AG04449 (cell line): ENCODE measurements around the gene AGO1.
"Not testable (repeated sequence)": the region's sequence is repeated elsewhere in the genome, so short reads cannot be mapped to it uniquely, and the experiment has no call there.

Experiments
- CTCF ChIA-PET: fragments of 350-600 bp; formaldehyde crosslinking; extraction: SDS; loops from one replicate; lab custom pipeline; 2021; ENCODE audit warnings: antibody characterized with exemption; lab: Yijun Ruan, JAX
- POLR2A ChIA-PET: fragments of 400-600, 350-600 bp; formaldehyde crosslinking; extraction: SDS; loops from one replicate; lab custom pipeline; 2020; ENCODE audit warnings: antibody characterized with exemption, inconsistent platforms; lab: Yijun Ruan, JAX
- DNase-seq: peaks from one replicate; pipeline ENCODE4 v3.0.0-alpha.2; 2010; ENCODE audit warnings: low read depth, low spot score
- H3K4me3 ChIP-seq: 2 replicates; pipeline ENCODE4 v1.5.1; 2011; ENCODE audit warnings: low read depth, mild to moderate bottlenecking, control low read depth, low read length
- TF ChIP-seq, protein P1 (sequence below): IDR thresholded peaks from one replicate; pipeline ENCODE4 v1.5.1; 2011; ENCODE audit warnings: mild to moderate bottlenecking, moderate library complexity, low read length, control low read depth, inconsistent platforms; ENCODE audit not compliant: insufficient read depth; ENCODE audit errors: missing control alignments

AGO1 gene

DNA sequence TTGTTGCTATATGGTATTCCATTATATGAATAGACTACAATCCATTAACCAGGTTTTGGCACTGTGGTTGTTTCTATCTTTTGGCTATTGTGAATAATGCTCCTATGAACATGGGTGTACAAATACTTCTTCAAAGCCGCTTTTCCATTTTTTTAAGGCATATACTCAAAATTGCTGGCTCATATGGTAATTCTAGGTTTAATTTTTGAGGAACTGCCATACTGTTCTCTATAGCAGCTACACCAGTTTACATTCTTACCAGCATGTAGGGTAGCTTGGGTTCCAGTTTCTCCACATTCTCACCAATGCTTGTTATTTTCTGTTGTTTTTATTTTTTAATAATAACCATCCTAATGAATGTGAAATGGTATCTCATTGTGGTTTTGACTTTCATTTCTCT, 19.9 kb upstream of the AGO1 start:
- CTCF ChIA-PET, result interaction anchor here (8.5 kb wide), 1 partner anchor 18 kb away, joined by 69 read pairs; the partner anchor contains the start of gene AGO1
- TF ChIP-seq, protein P1, sequence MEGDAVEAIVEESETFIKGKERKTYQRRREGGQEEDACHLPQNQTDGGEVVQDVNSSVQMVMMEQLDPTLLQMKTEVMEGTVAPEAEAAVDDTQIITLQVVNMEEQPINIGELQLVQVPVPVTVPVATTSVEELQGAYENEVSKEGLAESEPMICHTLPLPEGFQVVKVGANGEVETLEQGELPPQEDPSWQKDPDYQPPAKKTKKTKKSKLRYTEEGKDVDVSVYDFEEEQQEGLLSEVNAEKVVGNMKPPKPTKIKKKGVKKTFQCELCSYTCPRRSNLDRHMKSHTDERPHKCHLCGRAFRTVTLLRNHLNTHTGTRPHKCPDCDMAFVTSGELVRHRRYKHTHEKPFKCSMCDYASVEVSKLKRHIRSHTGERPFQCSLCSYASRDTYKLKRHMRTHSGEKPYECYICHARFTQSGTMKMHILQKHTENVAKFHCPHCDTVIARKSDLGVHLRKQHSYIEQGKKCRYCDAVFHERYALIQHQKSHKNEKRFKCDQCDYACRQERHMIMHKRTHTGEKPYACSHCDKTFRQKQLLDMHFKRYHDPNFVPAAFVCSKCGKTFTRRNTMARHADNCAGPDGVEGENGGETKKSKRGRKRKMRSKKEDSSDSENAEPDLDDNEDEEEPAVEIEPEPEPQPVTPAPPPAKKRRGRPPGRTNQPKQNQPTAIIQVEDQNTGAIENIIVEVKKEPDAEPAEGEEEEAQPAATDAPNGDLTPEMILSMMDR, result no peak
- no peak for DNase-seq
- POLR2A ChIA-PET, result no interaction called here
- H3K4me3 ChIP-seq, result no peak overlapping the region

DNA sequence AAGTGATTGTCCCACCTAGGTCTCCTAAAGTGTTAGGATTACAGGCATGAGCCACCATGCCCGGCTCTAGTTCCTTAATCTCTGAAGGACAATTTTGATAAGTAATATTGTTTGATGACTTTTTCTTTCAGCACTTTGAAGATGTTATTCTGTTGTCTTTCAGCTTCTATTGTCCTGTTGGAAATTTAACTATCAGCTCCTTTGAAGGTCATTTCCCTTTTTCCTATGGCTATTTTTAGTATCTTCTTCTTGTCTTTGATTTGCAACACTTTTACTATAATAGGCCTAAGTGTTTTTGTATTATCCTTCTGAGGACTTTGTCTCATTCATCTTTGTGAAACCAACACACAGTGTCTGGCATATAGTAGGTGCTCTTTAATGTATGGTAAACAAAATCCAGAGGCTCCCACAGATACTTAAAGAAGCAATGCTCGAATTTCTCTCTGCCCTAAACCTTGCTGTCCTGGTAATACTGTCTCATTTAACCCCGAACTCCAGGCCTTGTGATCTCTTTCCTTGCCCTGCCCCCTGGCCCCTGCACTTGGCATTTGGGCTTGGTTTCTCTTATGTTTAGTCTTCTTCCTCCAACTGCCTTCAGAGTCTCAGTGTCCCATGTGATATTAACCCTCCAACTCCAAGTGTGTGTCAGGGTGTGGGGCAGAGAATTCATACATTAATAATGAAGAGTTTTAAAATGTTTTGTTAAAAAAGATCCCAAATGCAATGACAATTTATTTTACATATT, 19.0 kb upstream of the AGO1 start:
- CTCF ChIA-PET, result interaction anchor here (8.5 kb wide), 1 partner anchor 17 kb away, joined by 69 read pairs; the partner anchor contains the start of gene AGO1

DNA sequence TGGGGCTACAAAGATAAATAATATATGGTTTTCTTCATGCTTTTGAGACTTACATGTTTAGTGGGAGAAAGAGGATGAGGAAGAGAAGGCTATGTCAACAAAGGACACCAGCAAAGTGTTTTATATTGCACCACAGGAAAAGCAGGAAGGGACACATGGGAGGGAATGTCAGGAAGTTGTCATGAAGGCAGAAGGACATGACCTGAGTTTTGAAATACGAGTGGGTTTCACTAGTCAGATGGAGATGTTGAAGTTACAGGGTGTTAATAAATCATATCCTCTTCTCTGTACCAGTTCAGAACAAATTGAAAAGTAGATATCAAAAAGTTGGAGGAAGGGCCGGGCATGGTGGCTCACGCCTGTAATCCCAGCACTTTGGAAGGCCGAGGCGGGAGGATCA, 18.2 kb upstream of the AGO1 start:
- no peak overlapping the region for H3K4me3 ChIP-seq
- DNase-seq, result no peak
- ChIA-PET POLR2A (no interaction called here), CTCF (no interaction called here)
- TF ChIP-seq, protein P1, result no peak

More for the DNA sequence above, 19.0 kb upstream of the AGO1 start:
- TF ChIP-seq, protein P1, result no peak
- POLR2A ChIA-PET, result no interaction called here
- no peak for DNase-seq
- no peak overlapping the region for H3K4me3 ChIP-seq

DNA sequence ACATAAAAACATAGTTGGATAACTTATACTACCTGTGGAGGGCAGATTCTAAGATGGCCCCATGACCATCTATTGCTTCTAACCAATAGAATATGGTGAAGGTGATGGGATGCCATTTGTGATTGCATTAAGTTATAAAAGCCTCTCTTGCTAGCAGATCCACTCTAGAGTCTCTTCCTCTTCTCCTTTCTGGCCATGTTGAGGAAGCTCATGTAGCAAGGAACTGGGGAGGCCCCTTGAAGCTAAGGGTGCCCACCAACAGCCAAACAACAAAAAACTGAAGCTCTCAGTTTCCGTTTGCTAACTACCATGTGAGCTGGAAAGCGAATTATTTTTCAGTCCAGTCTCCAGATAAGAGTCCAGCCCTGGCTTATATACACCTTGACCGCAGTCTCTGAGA, 16.0 kb upstream of the AGO1 start:
- ChIA-PET CTCF (interaction anchor here (0.8 to 2.1 kb wide), 2 partner anchors 10 to 15 kb away, joined by 3 to 13 read pairs; partner anchors contain the start of gene AGO1), POLR2A (no interaction called here)
- no peak for DNase-seq

DNA sequence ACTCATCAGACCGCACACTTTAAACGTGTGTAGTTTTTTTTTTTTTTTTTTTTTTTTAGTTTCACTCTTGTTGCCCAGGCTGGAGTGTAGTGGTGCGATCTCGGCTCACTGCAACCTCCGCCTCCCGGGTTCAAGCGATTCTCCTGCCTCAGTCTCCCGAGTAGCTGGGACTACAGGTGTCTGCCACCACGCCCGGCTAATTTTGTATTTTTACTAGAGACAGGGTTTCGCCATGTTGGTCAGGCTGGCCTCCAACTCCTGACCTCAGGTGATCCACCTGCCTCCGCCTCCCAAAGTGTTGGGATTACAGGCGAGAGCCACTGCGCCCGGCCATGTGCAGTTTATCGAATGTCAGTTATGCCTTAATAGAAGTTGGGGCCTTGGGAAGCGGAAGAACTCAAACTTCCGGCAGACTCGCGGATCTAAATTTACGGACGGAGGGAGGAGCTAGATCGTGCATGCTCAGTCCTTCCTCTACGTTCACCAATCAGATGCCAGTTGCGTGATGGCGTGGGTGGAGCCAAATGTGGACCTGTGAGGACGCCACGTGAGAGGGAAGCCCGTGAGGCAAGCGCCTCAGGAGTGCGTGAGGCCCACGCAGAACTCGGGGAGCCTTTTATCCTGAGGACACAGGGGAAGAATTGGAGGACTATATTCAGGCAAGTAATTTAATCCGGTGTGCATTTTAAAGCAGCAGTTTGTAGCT, 13.6 kb upstream of the AGO1 start:
- DNase-seq, POLR2A ChIA-PET, H3K4me3 ChIP-seq: not testable (repeated sequence)
- CTCF ChIA-PET, result interaction anchor here (1.2 to 4.8 kb wide), 2 partner anchors 12 to 13 kb away, joined by 3 to 30 read pairs; partner anchors contain the start of gene AGO1

More for the DNA sequence above, 16.0 kb upstream of the AGO1 start:
- TF ChIP-seq, protein P1, result no peak
- H3K4me3 ChIP-seq, result no peak overlapping the region

DNA sequence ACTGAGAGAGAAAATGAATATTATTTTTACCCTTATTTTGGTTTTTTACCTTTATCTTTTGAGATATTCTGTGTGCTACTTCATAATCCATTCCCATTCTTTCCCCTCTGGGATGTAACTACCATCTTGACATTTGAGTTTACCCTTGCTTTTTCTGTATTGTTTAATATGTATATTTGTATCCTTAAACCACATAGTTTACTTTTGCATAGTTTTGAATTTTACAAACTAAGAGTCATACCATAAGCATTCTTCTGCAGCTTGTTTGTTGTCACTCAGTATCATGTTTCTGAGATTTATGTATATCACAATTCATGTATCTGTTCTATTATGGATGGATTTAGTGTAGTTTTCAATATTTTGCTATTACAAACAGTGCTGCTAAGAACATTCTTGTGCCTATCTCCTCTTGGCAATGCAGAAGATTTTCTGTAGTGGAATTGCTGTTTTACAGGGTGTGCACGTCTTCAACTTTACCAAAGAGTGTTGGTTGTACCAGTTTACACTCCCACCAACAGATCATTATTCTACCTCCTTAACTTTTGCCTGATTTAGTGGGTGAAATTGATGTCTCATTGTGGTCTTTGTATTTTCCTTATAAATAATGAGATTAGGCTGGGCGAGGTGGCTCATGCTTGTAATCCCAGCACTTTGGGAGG, 12.2 kb upstream of the AGO1 start:
- POLR2A ChIA-PET, result no interaction called here
- CTCF ChIA-PET, result interaction anchor here (1.2 to 4.8 kb wide), 2 partner anchors 11 to 14 kb away, joined by 3 to 30 read pairs; partner anchors contain the start of gene AGO1
- H3K4me3 ChIP-seq, result no peak overlapping the region
- no peak for DNase-seq
- TF ChIP-seq, protein P1, result no peak
